GM19397 (cell line): ENCODE measurements around the gene PRKAA2.

Source experiments
- ATAC-seq: cut with Tn5 transposase; IDR thresholded peaks from one replicate; pipeline ENCODE4 v1.9.1; 2021; ENCODE audit warnings: mild to moderate bottlenecking, moderate library complexity; ENCODE audit not compliant: unreplicated experiment

The PRKAA2 gene

DNA sequence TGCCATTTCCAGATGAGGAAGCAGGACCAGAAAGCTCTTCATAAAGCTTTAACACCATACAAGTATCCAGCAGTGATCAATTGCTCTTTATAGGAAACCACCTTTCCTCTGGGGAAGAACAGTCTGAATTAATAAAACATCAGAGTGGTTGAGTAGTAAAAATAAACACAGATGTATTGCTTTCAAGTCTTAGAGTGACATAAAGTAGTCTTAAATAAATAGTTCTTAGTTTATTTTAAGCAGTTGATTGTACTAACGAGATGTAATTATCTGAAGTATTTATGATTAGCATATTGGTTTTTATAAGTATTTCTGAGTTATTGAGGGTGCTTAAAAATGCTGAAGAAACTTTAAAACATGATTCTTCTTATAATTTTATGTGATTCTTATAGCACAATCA is 67.0 kb downstream of the PRKAA2 start:
- no peak for ATAC-seq

DNA sequence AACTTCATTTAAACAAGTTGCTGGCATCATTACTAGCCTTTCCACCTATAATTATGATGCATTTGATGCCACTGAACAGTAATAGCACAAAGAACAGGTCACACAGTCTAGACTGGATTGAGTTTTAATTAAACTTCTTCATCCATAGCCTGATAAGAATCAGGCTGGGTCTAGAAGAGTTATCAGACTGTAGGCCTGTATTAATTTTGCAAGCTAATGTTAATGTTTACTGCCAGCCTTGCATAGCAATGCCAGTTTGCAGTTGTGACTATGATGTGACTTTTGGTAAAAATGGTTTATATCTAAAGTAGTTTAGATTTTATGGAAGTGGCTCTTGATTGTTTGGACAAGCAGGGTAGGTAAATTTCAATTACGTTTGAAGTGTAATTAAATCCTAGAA is 68.0 kb downstream of the PRKAA2 start:
- ATAC-seq = no peak

- no peak for ATAC-seq
These were observed 70.0 kb downstream of the PRKAA2 start for GRCh38 chr1:56715156-56715555.

GRCh38 chr1:56719171-56719570 is 74.1 kb downstream of the PRKAA2 start:
- ATAC-seq = no peak

- no peak for ATAC-seq
These were observed 81.6 kb downstream of the PRKAA2 start for GRCh38 chr1:56726706-56727105.

GRCh38 chr1:56728964-56729363 is 83.8 kb downstream of the PRKAA2 start:
- no peak for ATAC-seq

DNA sequence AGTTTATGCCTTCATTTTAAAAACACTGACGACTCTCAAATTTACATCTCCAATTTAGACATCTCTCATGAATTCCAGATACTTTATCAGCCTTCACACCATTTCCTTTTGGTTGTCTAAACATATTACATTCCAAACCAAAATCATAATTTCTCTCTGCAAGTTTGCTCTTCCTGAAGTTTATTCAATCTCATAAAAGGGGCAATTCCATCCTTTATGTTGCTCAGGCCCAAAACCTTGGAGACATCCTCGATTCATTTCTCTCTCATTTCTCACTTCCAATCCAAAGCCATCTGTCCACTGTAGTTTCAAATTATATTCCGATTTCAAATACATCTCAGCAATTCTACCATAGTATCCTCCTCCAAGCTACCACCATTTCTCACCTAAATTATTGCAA is 100.1 kb downstream of the PRKAA2 start:
- ATAC-seq = no peak

DNA sequence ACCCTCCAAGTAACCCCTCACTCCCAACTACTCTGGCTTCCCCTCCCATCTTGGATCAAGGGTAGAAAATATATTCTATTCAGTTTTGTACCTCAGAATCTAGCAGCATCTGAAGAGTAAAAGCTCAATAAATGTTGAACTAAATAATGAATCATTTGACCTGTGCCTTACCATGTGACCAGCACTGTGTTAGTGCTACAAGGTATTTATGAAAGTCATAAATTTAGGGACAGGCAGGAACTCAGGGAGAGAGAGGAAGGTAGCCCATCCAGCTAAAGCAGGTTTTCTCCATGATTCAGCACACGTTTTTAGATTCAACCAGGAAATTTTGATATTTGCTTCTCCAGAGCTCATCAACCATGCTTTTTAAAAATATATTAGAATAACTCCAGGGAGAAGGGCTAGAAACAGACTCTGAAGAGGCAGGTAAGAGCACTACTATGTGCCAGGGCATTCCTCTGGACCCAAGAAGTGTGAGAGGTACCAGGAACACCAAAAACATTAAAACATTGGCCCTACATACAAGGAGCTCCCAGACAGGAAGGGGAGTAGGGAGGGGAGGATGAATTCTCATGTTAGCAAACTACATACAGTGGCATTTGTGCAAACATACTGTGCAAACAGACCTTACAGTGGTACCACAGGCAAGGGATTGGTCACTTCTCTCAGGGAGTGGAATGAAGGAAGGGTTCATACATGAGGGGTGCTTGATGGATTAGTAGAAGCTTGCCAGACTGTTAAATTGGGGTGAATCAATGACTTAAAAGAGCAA is 109.8 kb downstream of the PRKAA2 start:
- ATAC-seq = no peak

DNA sequence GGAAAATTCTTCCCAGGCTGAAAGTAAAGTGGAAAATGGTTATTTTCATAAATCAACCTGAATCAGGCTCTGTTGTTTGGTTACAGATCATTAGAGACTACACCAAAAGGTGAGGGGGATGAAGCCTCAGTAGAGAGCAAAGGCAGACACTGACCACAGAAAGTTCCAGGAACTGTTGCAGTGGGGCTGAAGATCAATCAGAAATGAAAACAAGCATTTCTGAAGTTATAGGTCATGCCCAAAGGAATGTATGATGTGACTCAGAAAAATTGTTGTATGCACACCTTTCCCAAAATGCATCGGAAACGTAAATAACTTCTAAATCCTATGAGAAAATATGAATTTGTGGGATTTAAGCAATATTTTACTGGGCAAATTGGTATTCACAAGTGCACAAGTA is 110.8 kb downstream of the PRKAA2 start:
- ATAC-seq = no peak

DNA sequence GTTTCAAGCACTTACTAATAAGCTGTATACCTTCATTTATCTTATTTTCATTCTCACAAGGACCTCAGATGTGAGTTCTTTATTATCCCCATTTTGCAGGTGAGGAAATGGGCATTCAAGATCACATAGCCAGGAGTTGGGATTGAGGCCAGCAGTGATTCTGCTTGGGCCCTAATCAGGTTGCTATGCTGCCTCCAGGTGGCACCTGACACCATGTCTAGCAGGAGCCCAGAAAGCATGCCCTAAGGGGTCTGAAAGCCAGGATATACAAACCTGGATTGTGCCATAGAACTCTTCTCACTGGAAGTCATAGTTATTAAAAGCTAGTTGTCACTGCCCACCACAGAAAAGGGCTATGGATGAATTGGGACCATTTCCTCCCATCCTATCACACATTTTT is 113.0 kb downstream of the PRKAA2 start:
- ATAC-seq = no peak

- no peak for ATAC-seq
These were observed 113.7 kb downstream of the PRKAA2 start for GRCh38 chr1:56758794-56759193.
